HepG2 (cell line): ENCODE results near the gene TAGLN. TPM values are rescaled to one million over a fixed set of nuclear protein-coding genes. Genes with fewer than 3 reads are reported as not detected.
A peak's percentile ranks its signal among the peaks of the same experiment; 100 is the strongest.

ENCODE experiments used
- CAMTA2 ChIP-seq: sonication (generic); formaldehyde crosslinking; IDR thresholded peaks from 2 replicates; pipeline ENCODE4 v1.4.0; 2020; ENCODE audit warnings: mild to moderate bottlenecking, missing genetic modification reagents, borderline replicate concordance
- CENPX ChIP-seq: sonication (generic); formaldehyde crosslinking; IDR thresholded peaks from 2 replicates; pipeline ENCODE4 v1.9.0; 2021; ENCODE audit warnings: mild to moderate bottlenecking, missing genetic modification reagents, moderate library complexity
- FOXC1 ChIP-seq: sonication (generic); formaldehyde crosslinking; IDR thresholded peaks from 2 replicates; pipeline ENCODE4 v1.8.0; 2022; ENCODE audit warnings: mild to moderate bottlenecking, missing genetic modification reagents, borderline replicate concordance
- GATA4 ChIP-seq: sonication (generic); IDR thresholded peaks from 2 replicates; pipeline ENCODE4 v1.6.1; 2016; ENCODE audit warnings: antibody characterized with exemption, low read depth, borderline replicate concordance
- HHEX ChIP-seq: IDR thresholded peaks from 2 replicates; pipeline ENCODE4 v1.6.1; 2016; ENCODE audit warnings: control low read depth
- MATR3 ChIP-seq: sonication (generic); formaldehyde crosslinking; IDR thresholded peaks from 2 replicates; pipeline ENCODE4 v1.4.0; 2020; ENCODE audit warnings: missing genetic modification reagents
- MNT ChIP-seq: fragments of 450-650 bp; IDR thresholded peaks from 2 replicates; pipeline ENCODE4 v1.6.1; 2016
- PHF21A ChIP-seq: sonication (generic); formaldehyde crosslinking; IDR thresholded peaks from 2 replicates; pipeline ENCODE4 v1.5.0; 2020; ENCODE audit warnings: mild to moderate bottlenecking, missing genetic modification reagents
- POLR2G ChIP-seq: fragments of 200-400 bp; formaldehyde crosslinking; IDR thresholded peaks from 2 replicates; pipeline ENCODE4 v1.6.1; 2018; ENCODE audit warnings: mild to moderate bottlenecking, low read depth, low read length, moderate library complexity
- RAD51 ChIP-seq: fragments of 450-650 bp; IDR thresholded peaks from 2 replicates; pipeline ENCODE4 v1.6.1; 2016; ENCODE audit warnings: borderline replicate concordance
- SMAD3 ChIP-seq: sonication (generic); formaldehyde crosslinking; IDR thresholded peaks from 2 replicates; pipeline ENCODE4 v1.4.0; 2020; ENCODE audit warnings: missing genetic modification reagents
- ZNF230 ChIP-seq: sonication (generic); formaldehyde crosslinking; IDR thresholded peaks from 2 replicates; pipeline ENCODE4 v1.4.0; 2020; ENCODE audit warnings: mild to moderate bottlenecking, missing genetic modification reagents
- ZNF343 ChIP-seq: sonication (generic); formaldehyde crosslinking; IDR thresholded peaks from 2 replicates; pipeline ENCODE4 v1.4.0; 2020; ENCODE audit warnings: mild to moderate bottlenecking, missing genetic modification reagents
- ZNF44 ChIP-seq: sonication (generic); formaldehyde crosslinking; IDR thresholded peaks from 2 replicates; pipeline ENCODE4 v1.5.1; 2020; ENCODE audit warnings: mild to moderate bottlenecking, missing genetic modification reagents
- ZNF75D ChIP-seq: sonication (generic); formaldehyde crosslinking; IDR thresholded peaks from 2 replicates; pipeline ENCODE4 v1.8.1; 2023; ENCODE audit warnings: missing genetic modification reagents, mild to moderate bottlenecking, borderline replicate concordance
- ZSCAN12 ChIP-seq: sonication (generic); formaldehyde crosslinking; IDR thresholded peaks from 2 replicates; pipeline ENCODE4 v1.9.0; 2021; ENCODE audit warnings: mild to moderate bottlenecking, missing genetic modification reagents
- polyA plus RNA-seq, 8 experiments: library from polyadenylated mRNA; depleted of rRNA in 3 of 8; stranded (reverse) in 7 of 8; unstranded in 1 of 8; fragments of >200 nt; fragmentation: Illumina TruSeq in 4 of 8; extraction: Trizol in 4 of 8; gene quantifications; 2 replicates each; pipeline versions ENCODE4 v1.2.1 to v1.2.3, GENCODE V29; 2011 to 2016; ENCODE audit warnings: low read depth in 4 of 8, missing spikeins in 1 of 8, mixed read lengths in 1 of 8; ENCODE audit not compliant: insufficient read depth in 1 of 8
- total RNA-seq, 5 experiments: library from RNA; depleted of rRNA; stranded (reverse); fragments of >200 nt; fragmentation: Illumina TruSeq; extraction: Trizol; gene quantifications; 2 replicates each; pipeline ENCODE4 v1.2.3, GENCODE V29; 2016; ENCODE audit warnings: low read depth in 1 of 5
- TF ChIP-seq, protein P1 (sequence below): sonication (generic); formaldehyde crosslinking; IDR thresholded peaks from one replicate; pipeline ENCODE4 v1.5.1; 2020; ENCODE audit warnings: mild to moderate bottlenecking, missing genetic modification reagents; ENCODE audit errors: not compliant biosample characterization
- TF ChIP-seq, protein P2 (sequence below): fragments of 450-650 bp; IDR thresholded peaks from 2 replicates; pipeline ENCODE4 v1.6.1; 2017; ENCODE audit warnings: mild to moderate bottlenecking

TAGLN gene
- total and polyA plus RNA-seq, 2 of the 13 experiments (the other 11 are each of a cell fraction or from before 2014, with no cell fraction given): 12.6 to 75.4 TPM

- TF ChIP-seq, protein P1, sequence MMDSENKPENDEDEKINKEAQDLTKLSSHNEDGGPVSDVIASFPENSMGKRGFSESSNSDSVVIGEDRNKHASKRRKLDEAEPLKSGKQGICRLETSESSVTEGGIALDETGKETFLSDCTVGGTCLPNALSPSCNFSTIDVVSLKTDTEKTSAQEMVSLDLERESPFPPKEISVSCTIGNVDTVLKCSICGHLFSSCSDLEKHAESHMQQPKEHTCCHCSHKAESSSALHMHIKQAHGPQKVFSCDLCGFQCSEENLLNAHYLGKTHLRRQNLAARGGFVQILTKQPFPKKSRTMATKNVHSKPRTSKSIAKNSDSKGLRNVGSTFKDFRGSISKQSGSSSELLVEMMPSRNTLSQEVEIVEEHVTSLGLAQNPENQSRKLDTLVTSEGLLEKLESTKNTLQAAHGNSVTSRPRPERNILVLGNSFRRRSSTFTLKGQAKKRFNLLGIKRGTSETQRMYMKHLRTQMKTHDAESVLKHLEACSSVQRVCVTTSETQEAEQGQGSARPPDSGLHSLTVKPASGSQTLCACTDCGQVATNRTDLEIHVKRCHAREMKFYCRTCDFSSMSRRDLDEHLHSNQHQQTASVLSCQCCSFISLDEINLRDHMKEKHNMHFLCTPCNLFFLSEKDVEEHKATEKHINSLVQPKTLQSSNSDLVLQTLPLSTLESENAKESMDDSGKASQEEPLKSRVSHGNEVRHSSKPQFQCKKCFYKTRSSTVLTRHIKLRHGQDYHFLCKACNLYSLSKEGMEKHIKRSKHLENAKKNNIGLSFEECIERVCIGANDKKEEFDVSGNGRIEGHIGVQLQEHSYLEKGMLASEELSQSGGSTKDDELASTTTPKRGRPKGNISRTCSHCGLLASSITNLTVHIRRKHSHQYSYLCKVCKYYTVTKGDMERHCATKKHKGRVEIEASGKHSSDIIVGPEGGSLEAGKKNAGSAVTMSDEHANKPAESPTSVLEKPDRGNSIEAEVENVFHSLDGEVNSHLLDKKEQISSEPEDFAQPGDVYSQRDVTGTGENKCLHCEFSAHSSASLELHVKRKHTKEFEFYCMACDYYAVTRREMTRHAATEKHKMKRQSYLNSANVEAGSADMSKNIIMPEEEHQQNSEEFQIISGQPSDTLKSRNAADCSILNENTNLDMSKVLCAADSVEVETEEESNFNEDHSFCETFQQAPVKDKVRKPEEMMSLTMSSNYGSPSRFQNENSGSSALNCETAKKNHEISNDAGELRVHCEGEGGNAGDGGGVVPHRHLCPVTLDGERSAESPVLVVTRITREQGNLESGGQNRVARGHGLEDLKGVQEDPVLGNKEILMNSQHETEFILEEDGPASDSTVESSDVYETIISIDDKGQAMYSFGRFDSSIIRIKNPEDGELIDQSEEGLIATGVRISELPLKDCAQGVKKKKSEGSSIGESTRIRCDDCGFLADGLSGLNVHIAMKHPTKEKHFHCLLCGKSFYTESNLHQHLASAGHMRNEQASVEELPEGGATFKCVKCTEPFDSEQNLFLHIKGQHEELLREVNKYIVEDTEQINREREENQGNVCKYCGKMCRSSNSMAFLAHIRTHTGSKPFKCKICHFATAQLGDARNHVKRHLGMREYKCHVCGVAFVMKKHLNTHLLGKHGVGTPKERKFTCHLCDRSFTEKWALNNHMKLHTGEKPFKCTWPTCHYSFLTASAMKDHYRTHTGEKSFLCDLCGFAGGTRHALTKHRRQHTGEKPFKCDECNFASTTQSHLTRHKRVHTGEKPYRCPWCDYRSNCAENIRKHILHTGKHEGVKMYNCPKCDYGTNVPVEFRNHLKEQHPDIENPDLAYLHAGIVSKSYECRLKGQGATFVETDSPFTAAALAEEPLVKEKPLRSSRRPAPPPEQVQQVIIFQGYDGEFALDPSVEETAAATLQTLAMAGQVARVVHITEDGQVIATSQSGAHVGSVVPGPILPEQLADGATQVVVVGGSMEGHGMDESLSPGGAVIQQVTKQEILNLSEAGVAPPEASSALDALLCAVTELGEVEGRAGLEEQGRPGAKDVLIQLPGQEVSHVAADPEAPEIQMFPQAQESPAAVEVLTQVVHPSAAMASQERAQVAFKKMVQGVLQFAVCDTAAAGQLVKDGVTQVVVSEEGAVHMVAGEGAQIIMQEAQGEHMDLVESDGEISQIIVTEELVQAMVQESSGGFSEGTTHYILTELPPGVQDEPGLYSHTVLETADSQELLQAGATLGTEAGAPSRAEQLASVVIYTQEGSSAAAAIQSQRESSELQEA (CRISPR knock-in tag): peak; percentile 20
- TF ChIP-seq ZNF75D (CRISPR knock-in tag) (no peak), SMAD3 (CRISPR knock-in tag) (no peak), GATA4 (no peak), PHF21A (peak; percentile 15; the same call in 1 of the 2 replicates), FOXC1 (no peak), HHEX (CRISPR knock-in tag) (no peak), ZNF230 (no peak), CENPX (CRISPR knock-in tag) (no peak), ZNF44 (no peak), MNT (no peak), RAD51 (no peak), MATR3 (CRISPR knock-in tag) (no peak), ZNF343 (CRISPR knock-in tag) (0 out of 2 replicates have a peak, but pooled peaks have one; percentile 59), POLR2G (peak; percentile 65), ZSCAN12 (CRISPR knock-in tag) (no peak), CAMTA2 (CRISPR knock-in tag) (no peak)
- TF ChIP-seq, protein P2, sequence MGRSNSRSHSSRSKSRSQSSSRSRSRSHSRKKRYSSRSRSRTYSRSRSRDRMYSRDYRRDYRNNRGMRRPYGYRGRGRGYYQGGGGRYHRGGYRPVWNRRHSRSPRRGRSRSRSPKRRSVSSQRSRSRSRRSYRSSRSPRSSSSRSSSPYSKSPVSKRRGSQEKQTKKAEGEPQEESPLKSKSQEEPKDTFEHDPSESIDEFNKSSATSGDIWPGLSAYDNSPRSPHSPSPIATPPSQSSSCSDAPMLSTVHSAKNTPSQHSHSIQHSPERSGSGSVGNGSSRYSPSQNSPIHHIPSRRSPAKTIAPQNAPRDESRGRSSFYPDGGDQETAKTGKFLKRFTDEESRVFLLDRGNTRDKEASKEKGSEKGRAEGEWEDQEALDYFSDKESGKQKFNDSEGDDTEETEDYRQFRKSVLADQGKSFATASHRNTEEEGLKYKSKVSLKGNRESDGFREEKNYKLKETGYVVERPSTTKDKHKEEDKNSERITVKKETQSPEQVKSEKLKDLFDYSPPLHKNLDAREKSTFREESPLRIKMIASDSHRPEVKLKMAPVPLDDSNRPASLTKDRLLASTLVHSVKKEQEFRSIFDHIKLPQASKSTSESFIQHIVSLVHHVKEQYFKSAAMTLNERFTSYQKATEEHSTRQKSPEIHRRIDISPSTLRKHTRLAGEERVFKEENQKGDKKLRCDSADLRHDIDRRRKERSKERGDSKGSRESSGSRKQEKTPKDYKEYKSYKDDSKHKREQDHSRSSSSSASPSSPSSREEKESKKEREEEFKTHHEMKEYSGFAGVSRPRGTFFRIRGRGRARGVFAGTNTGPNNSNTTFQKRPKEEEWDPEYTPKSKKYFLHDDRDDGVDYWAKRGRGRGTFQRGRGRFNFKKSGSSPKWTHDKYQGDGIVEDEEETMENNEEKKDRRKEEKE: no peak
Observed at GRCh38 chr11:117178210-117179034, 20.7 kb upstream of the TAGLN start, which contains the start of gene SIDT2 (continued).
